ENCODE measurements around the gene BRF1.
A peak's percentile ranks its signal among the peaks of the same experiment; 100 is the strongest.

The BRF1 gene

GRCh38 chr14:105210266-105211025, 90.4 kb downstream of the BRF1 start:
- no peak for DNase-seq (ENCODE audit: low spot score)

GRCh38 chr14:105209646-105210045, 91.2 kb downstream of the BRF1 start:
- DNase-seq (ENCODE audit: low spot score) = no peak

- no peak for DNase-seq (ENCODE audit: low spot score)
Observed at GRCh38 chr14:105209091-105209490, 91.7 kb downstream of the BRF1 start.

DNA sequence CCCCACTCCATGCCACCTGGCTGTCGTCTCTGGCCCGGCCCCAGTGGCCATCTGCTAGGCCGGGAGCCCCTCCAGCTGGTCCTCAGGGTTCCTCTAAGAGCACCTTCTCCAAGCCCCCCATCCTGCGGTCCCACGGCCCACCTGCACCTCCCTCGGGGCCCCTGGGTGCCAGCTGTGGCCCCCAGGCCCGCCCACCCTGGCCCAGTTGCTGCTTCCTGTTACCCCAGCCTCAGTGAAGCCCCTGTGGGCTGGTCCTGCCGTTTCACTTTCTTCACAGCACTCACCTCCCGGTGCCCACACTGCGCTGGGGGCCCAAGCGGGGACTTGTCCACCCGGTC, 92.1 kb downstream of the BRF1 start:
- DNase-seq (ENCODE audit: low spot score) = no peak

DNA sequence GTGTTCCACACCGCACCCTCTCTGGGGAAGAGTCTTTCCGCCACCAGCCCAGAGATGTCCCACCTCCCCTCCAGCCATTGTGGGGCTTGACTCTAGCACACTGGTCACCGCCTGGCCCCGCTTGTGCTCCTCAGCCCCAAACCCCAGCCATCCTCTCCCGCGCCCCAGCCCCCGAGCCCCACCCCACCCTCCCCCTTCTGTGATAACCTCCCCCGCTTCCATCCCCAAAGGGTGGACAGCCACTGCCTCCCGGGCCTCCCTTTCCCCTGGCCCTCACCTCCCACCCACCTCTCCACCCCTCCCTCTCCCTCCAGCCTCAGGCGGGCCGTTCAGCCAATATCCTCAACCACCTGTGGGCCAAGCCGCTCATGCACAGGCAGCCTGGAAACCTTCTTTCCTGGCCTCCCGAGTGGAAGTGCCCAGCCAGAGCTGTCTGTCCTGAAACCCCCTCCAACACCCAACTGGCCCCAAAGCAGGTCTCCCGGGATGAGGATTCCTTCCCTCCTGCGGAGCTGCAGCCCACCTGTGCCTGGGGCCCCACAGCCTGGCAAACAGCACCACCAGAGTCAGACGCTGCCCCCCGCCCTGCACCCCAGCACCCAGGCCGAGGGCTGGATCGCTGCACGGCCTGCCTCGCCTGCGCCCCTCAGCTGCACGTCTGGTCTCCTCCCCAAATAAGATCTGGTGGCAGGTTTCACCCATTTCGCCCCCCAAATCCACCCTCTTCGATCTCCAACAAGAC, 92.6 kb downstream of the BRF1 start:
- no peak for DNase-seq (ENCODE audit: low spot score)

DNA sequence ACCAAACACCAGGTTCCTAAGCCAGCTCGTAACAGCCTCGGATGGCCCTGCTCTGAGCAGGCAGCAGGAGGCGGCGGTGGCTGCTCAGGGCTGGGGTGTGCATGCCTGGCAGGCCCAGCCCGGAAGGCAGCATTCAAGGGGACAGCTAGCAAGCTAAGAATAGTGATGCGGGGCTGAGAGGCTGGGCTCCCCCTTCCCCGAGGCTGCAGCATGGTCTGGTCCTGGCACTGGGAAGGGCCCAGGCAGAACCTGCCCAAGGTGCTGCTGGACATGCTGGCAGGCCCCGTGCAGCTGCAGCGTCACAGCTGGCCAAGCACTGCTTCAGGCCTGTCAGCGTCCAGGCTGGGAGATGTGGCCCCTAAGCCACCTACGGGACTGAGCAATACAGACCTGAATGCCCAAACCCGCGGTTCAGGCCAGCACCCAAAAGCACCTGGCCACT, 93.3 kb downstream of the BRF1 start:
- no peak for DNase-seq (ENCODE audit: low spot score)

DNA sequence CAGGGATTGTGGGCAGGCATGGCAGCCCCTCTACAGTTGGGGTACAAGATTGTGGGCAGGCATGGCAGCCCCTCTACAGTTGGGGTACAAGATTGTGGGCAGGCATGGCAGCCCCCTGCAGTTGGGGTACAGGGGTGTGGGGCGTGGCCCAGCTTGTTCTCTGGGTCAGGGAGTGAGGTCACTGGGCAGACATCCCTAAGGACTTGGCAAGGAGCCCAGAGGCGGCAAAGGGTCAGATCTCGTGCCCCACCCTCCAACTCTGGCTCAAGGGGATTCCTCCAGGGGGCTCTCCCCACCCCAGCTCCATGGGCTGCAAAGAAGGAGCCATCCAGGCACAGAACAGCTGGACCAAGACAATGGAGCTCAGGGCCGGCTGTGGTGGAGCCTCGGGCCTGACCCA, 93.9 kb downstream of the BRF1 start:
- DNase-seq (ENCODE audit: low spot score) = no peak

DNA sequence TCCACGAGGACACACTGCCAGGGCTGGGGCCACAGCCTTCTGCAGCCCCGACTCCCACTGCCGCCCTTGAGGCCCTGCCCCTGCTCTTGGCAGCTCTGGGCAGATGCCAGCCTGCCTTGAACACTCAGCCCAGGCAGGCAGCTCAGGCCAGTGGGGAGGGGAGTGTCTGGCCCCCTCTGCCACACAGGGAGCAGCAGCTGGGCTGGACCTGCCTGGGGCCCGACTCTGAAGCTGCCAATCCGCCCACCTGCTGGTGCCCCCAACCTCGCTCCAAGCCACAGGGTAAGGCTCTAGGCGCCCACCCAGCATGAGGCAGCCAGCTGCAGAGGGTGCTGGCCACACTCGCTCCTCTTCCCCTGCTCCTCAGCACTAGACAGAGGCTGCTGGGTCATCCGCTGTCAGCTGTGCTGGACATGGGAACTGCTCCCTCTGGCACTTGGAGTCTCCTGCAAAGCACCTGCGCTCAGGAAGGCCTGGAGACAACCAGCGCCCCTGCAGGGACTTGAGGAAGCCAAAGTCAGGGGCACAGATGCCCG, 95.1 kb downstream of the BRF1 start:
- DNase-seq (ENCODE audit: low spot score) = no peak

DNA sequence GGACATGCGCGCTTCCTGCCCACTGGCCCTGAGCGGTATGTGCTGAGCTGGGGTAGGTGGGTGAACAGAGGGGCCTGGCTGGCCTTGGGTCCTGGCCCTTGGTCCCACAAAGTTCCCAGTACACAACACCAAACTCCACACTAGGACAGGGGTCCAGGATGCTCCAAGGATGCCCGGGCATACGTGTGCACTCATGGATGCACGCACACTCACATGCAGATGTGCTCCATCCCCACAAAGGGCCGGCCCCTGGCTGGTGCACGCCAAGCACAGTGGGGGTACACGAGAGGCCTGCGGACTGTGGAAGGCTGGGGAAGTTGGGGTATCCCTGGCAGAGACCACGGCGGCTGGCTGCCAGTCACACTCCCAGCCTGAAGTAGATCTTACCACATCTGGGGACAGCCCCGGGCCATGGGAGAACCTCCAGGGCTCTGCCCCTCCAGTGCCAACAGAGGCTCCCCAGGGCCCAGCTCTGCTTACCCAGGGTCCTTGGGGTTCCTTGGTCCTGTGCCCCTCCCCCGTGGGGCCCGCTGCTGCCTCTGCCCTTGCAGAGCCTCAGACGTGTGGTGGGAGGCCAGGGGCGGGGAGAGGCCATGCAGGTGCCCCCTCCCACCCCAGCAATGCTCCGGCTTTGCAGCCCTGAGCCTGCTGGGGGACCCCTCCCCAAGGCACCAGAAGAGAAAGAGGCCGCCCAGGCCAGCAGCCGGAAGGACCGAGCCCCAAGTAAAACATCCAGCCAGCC, 95.7 kb downstream of the BRF1 start:
- DNase-seq (ENCODE audit: low spot score) = no peak

GRCh38 chr14:105204206-105204930, 96.4 kb downstream of the BRF1 start:
- no peak for DNase-seq (ENCODE audit: low spot score)

DNA sequence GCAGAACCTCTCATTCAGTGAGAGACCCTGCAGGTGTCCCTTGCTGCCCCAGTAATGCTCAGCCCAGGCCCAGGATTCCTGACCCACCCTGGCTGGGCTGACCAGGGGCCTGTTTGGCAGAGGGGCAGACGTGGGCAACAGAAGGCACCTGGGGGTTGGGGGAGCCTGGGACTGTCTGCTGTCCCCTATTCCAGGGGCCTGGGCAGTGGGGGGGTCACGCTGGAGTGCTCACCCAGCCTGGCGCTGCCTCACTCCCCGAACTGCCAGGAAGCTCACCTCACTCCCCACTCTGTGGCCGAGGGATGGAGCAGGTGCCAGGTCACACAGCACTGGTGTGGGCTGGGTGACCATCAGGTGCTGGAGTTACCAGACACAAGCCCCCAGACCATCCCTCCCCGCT, 97.1 kb downstream of the BRF1 start:
- DNase-seq (ENCODE audit: low spot score) = no peak

DNA sequence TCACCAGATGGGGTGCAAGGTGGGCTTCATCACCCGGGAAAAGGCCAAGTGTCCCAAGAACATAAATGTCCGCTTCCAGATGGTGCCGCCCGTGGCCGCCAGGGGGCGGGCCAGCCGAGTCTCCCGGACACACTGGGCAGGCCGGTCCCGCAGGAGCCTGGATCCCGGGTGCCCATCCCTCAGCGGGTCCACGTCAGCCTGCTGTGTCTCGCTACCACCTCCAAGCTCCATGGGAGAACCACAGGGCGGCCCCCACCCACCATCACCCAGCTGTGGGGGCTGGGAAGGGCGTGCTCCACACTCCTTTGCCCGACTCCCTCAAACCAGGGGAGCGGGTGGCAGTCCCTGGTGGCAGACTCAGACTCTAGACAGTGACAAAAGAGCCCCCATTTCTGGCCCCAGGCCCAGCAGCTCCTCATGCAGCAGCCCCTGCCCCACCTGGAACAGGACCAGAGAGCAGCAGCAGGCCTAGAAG, 97.7 kb downstream of the BRF1 start:
- DNase-seq (ENCODE audit: low spot score) = peak; percentile 41

DNA sequence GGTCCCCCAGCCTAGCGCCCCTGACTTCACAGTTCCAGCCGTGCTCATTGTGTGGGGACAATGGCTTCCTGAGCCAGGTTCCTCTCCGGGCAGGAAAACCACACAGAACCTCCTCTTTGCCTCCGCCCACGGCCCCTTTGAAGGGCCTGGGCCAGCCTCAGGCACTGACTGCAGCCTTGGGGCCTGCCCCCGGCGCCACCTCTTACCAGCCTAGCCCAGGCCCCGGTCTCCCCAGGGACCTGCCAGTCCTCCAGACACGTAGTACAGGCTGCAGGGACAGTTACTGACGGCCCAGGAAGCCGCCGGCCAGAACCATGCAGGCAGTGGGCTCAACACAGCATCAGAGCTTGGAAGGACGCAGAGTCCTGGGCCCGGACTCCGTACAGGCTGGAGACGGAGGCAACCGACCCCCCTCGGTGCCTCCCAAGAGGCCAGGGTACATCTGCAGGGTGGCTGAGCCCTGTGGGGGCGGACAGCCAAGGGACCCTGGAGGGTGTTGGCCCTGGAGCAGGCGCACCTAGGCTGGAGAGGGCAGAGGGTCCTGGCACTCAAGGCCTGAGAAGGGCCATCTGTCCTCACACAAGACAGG, 98.8 kb downstream of the BRF1 start:
- peak; percentile 22 for DNase-seq (ENCODE audit: low spot score)

DNA sequence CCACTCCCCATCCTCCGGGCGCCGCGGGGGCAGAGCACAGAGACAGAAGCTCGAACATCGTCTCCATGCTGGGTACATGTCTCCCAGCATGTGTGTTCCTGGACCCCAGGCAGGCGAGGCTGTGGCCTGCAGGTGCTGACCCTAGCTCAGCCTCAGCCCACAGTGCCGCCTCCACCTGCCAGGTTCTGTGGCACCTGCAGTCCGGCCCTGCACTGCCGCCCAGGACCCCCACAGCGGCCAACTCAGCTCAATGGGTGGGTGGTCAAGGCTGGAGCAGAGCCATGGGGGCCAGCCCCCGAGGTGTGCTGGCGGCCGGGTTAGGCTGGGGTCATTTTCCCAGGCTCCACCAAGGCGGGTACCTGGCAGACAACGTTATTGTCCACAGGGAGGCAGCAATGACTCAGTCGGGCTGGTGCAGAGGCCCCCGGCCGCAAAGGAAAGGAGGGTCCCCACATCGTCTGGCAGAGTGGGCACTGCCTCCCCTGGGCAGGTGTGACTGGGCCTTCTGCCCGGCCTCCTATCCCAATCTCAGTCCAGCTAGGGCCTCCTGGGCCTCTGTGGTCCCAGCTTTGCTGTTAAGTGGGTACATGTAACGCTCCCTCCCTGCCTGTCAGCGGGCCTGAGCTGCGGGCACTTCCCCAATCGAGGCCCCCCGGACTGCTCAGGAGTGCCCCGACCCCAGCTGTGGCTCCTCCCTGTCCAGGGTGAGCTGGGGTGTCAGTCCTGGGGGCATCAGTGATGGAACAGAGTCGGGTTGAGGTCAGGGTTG, 99.5 kb downstream of the BRF1 start:
- no peak for DNase-seq (ENCODE audit: low spot score)

DNA sequence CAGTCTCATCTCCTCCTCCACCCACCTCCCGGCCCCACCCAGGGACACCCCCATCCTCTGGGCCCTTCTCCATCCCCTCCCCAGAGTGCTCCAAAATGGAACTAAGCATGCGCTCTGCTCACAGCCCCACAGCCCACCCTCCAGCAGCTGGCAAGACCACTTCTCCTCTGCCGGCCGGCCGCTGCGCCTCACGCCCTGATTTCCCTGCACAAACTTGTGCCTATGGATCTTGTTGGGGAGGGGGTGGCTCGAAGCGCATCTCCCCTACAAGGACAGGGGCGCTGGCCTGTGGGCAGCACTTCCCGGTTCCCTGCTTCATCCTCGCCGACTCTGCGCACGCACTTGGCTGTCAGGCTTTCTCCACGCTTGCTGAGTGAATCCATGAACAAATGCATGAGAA, 100.2 kb downstream of the BRF1 start:
- DNase-seq (ENCODE audit: low spot score) = no peak

GRCh38 chr14:105200074-105200473, 100.7 kb downstream of the BRF1 start:
- DNase-seq (ENCODE audit: low spot score) = no peak

DNA sequence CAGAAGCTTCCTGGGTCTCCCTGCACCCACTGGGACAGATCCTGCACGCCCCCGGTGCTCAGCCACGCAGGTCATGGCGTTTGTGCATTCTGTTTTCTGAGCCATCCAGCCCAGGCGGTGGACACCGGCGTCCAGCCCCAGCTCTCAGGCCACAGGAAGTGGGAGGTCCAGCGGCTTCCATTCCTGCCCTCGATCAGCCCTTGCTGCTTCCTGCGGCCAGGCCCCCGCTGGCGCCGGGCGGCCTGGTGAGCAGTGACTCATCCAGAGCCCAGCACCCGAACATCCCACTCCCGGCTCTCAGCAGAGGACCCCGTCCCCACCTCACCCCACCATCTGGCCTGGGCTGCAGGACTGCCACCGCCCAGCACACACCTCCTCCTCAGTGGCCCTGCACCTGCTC, 101.7 kb downstream of the BRF1 start:
- DNase-seq (ENCODE audit: low spot score) = no peak

- no peak for DNase-seq (ENCODE audit: low spot score)
Observed at GRCh38 chr14:105198588-105198987, 102.2 kb downstream of the BRF1 start.

DNA sequence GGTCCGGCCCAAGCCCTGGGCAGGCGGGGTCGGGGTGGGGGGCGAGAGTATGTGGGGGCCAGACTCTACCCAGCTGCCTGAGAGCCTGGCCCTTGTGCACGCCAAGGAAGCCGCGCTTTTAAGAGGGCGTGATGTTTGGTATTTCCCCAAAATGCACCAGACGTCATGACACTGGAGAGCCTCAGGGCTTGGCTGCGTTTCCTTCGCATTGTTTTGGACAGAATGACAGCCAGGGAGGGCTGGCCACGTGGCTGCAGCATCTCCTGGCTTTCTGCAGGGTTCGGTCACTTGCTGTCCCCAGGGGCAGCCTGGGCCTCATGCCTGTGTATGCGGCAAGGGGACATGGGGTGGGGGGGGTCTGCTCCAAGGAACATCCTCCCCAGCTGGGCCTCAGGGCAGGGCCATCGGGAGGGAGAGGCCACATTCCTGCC, 103.6 kb downstream of the BRF1 start:
- DNase-seq (ENCODE audit: low spot score) = no peak

DNA sequence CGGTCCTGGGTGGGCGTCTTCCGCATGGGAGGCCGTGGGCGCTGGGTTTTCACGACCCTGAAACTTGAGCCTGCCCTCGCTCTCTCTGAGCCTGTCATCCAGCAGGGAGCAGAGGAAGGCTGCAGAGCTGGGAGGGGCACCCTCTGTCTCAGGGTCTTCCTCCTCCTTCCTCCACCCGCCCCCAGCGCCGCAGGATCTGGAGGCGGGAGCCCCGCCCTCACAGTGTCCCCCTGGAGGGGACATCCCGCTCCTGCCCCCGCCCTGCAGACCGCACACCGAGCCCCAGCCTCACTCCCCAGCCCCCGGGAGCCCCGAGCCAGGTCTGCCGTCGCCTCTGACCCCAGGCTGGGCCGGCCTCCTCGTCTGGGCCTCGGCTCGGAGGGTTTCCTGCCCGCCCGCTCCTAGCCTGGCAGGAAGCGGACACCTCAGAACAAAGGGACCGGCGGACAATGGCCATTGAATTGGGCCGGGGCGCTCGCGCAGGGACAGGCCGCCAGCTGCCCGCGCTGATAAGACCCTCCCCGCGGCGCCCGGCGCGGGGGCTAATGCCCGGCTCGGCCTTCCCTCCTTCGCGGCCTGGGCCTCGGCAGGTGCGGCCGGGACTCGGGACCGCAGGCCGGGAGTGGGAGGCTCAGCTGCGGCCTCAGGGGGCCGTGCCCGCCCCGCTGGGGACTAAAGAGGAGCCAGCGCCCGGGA, 104.4 kb downstream of the BRF1 start:
- DNase-seq (ENCODE audit: low spot score) = no peak

All from CD4-positive, alpha-beta T cell treated with Interleukin-6 at 100 ng/mL for 8 hours (primary cell).